Panc1 (cell line): ENCODE results near the gene KRTAP8-1.

Source experiments
- POLR2AphosphoS5 ChIP-seq: IDR thresholded peaks from 2 replicates; pipeline ENCODE4 v1.6.1; 2012; ENCODE audit warnings: mild to moderate bottlenecking, low read depth, low read length, moderate library complexity
- SIN3A ChIP-seq: IDR thresholded peaks from 2 replicates; pipeline ENCODE4 v1.6.1; 2012; ENCODE audit warnings: low read depth, mild to moderate bottlenecking, low read length, moderate library complexity, borderline replicate concordance; ENCODE audit not compliant: insufficient read depth
- TCF7L2 ChIP-seq: IDR thresholded peaks from 2 replicates; pipeline ENCODE4 v1.6.1; 2011; ENCODE audit warnings: mild to moderate bottlenecking, low read depth, low read length, inconsistent platforms
- TF ChIP-seq, protein P1 (sequence below): fragments of 450-650 bp; IDR thresholded peaks from 2 replicates; pipeline ENCODE4 v1.5.1; 2017; ENCODE audit warnings: mild to moderate bottlenecking
- TF ChIP-seq, protein P2 (sequence below), 2 experiments: IDR thresholded peaks; 2 replicates each; pipeline ENCODE4 v1.6.1; 2011 to 2012; ENCODE audit warnings: low read depth in 2 of 2, control low read depth in 1 of 2, low read length in 1 of 2, mild to moderate bottlenecking in 1 of 2, moderate library complexity in 1 of 2; ENCODE audit not compliant: insufficient read depth in 1 of 2

- TF ChIP-seq, protein P1, sequence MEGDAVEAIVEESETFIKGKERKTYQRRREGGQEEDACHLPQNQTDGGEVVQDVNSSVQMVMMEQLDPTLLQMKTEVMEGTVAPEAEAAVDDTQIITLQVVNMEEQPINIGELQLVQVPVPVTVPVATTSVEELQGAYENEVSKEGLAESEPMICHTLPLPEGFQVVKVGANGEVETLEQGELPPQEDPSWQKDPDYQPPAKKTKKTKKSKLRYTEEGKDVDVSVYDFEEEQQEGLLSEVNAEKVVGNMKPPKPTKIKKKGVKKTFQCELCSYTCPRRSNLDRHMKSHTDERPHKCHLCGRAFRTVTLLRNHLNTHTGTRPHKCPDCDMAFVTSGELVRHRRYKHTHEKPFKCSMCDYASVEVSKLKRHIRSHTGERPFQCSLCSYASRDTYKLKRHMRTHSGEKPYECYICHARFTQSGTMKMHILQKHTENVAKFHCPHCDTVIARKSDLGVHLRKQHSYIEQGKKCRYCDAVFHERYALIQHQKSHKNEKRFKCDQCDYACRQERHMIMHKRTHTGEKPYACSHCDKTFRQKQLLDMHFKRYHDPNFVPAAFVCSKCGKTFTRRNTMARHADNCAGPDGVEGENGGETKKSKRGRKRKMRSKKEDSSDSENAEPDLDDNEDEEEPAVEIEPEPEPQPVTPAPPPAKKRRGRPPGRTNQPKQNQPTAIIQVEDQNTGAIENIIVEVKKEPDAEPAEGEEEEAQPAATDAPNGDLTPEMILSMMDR = no peak
- TF ChIP-seq POLR2AphosphoS5 (no peak), TCF7L2 (no peak), SIN3A (no peak)
- TF ChIP-seq, protein P2, sequence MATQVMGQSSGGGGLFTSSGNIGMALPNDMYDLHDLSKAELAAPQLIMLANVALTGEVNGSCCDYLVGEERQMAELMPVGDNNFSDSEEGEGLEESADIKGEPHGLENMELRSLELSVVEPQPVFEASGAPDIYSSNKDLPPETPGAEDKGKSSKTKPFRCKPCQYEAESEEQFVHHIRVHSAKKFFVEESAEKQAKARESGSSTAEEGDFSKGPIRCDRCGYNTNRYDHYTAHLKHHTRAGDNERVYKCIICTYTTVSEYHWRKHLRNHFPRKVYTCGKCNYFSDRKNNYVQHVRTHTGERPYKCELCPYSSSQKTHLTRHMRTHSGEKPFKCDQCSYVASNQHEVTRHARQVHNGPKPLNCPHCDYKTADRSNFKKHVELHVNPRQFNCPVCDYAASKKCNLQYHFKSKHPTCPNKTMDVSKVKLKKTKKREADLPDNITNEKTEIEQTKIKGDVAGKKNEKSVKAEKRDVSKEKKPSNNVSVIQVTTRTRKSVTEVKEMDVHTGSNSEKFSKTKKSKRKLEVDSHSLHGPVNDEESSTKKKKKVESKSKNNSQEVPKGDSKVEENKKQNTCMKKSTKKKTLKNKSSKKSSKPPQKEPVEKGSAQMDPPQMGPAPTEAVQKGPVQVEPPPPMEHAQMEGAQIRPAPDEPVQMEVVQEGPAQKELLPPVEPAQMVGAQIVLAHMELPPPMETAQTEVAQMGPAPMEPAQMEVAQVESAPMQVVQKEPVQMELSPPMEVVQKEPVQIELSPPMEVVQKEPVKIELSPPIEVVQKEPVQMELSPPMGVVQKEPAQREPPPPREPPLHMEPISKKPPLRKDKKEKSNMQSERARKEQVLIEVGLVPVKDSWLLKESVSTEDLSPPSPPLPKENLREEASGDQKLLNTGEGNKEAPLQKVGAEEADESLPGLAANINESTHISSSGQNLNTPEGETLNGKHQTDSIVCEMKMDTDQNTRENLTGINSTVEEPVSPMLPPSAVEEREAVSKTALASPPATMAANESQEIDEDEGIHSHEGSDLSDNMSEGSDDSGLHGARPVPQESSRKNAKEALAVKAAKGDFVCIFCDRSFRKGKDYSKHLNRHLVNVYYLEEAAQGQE (IDR thresholded peaks at IDR 0.05; ENCODE audit: insufficient read depth in 1 of 2, low read depth in 2 of 2, low read length in 1 of 2) = no peak
These were observed 43.2 kb downstream of the KRTAP8-1 start for GRCh38 chr21:30769724-30770431.
